DMS79 treated with DMSO at 0.1 percent for 48 hours (cell line): ENCODE data around the gene RAB11FIP4.
"Not testable (repeated sequence)": the region's sequence is repeated elsewhere in the genome, so short reads cannot be mapped to it uniquely, and the experiment has no call there.

Experiments
- DNase-seq: peaks from one replicate; lab custom pipeline; 2025; lab: John Stamatoyannopoulos, UW

RAB11FIP4 gene

GRCh38 chr17:31391496-31391949, at the start of gene RAB11FIP4:
TSS of gene RAB11FIP4 (plus strand) at chr17:31391675. CDS start at chr17:31391853, 178 bp downstream.
- peak; percentile 27 for DNase-seq

GRCh38 chr17:31345191-31345747, 46.2 kb upstream of the RAB11FIP4 start:
- not testable (repeated sequence) for DNase-seq

GRCh38 chr17:31349454-31349853, 42.0 kb upstream of the RAB11FIP4 start:
- no peak for DNase-seq

- no peak for DNase-seq
Observed at GRCh38 chr17:31355935-31356334, 35.5 kb upstream of the RAB11FIP4 start.

- no peak for DNase-seq
Observed at GRCh38 chr17:31357091-31357490, 34.4 kb upstream of the RAB11FIP4 start.

- DNase-seq, result no peak
Observed at GRCh38 chr17:31357839-31358394, 33.6 kb upstream of the RAB11FIP4 start.

GRCh38 chr17:31364012-31364411, 27.5 kb upstream of the RAB11FIP4 start:
- DNase-seq, result no peak

GRCh38 chr17:31366088-31366487, 25.4 kb upstream of the RAB11FIP4 start:
- DNase-seq, result no peak

GRCh38 chr17:31369266-31369665, 22.2 kb upstream of the RAB11FIP4 start:
- no peak for DNase-seq

- no peak for DNase-seq
Observed at GRCh38 chr17:31371511-31372097, 19.9 kb upstream of the RAB11FIP4 start.

- DNase-seq, result peak; percentile 55
Observed at GRCh38 chr17:31373150-31374093, 18.1 kb upstream of the RAB11FIP4 start.

GRCh38 chr17:31374094-31374447, 17.4 kb upstream of the RAB11FIP4 start:
- no peak for DNase-seq

- no peak for DNase-seq
Observed at GRCh38 chr17:31374503-31374902, 17.0 kb upstream of the RAB11FIP4 start.

GRCh38 chr17:31378638-31379037, 12.8 kb upstream of the RAB11FIP4 start:
- DNase-seq, result no peak

GRCh38 chr17:31379597-31380205, 11.8 kb upstream of the RAB11FIP4 start:
- DNase-seq, result no peak

GRCh38 chr17:31381165-31381668, 10.3 kb upstream of the RAB11FIP4 start:
- DNase-seq, result no peak

GRCh38 chr17:31382668-31383275, 8.7 kb upstream of the RAB11FIP4 start:
- not testable (repeated sequence) for DNase-seq

GRCh38 chr17:31383488-31383887, 8.0 kb upstream of the RAB11FIP4 start:
- DNase-seq, result not testable (repeated sequence)

- no peak for DNase-seq
Observed at GRCh38 chr17:31385428-31386285, 5.8 kb upstream of the RAB11FIP4 start.

- no peak for DNase-seq
Observed at GRCh38 chr17:31386542-31387075, 4.9 kb upstream of the RAB11FIP4 start.
